B cell (primary cell): Measurements from ENCODE around the gene PHPT1. TPM values are rescaled to one million over a fixed set of nuclear protein-coding genes. Genes with fewer than 3 reads are reported as not detected.

ENCODE experiments used
- ATAC-seq: fragments of 200-7000 bp; cut with Tn5 transposase; one replicate; pipeline ENCODE4 v1.10.0; 2021; ENCODE audit warnings: low read depth, mild to moderate bottlenecking, moderate number of reproducible peaks, moderate library complexity
- CTCF ChIA-PET: fragments of 350-600 bp; sonication (Branson Sonifier 250); formaldehyde crosslinking; loops from one replicate; lab custom pipeline; 2021; ENCODE audit warnings: antibody characterized with exemption, inconsistent platforms; lab: Charles Lee
- POLR2A ChIA-PET: fragments of 350-600 bp; sonication (Branson Sonifier 250); formaldehyde crosslinking; loops from one replicate; lab custom pipeline; 2021; ENCODE audit warnings: antibody characterized with exemption; lab: Charles Lee
- DNase-seq: peaks from one replicate; pipeline ENCODE4 v3.0.0; 2013
- H2AFZ ChIP-seq: 2 replicates; pipeline ENCODE4 v1.6.1; 2012; ENCODE audit warnings: mild to moderate bottlenecking, low read depth, low read length; ENCODE audit not compliant: insufficient read depth, poor library complexity, severe bottlenecking
- H3K27ac ChIP-seq, 2 donors: 1 replicate in 1 of 2; 2 replicates in 1 of 2; pipeline ENCODE4 v1.5.1; 2012 to 2013; ENCODE audit warnings: low read length in 2 of 2, mild to moderate bottlenecking in 2 of 2, moderate library complexity in 1 of 2
- H3K27me3 ChIP-seq, 4 experiments: fragments of 200-600 bp in 1 of 4; sonication (generic) in 1 of 4; replicated peaks in 1 of 4; 1 replicate in 2 of 4; 2 replicates in 2 of 4; pipeline versions ENCODE4 v1.6.1 to v1.7.0; 2013 to 2016; ENCODE audit warnings: low read length in 3 of 4, mild to moderate bottlenecking in 2 of 4, mixed read lengths in 1 of 4, moderate library complexity in 1 of 4; ENCODE audit not compliant: insufficient read depth in 4 of 4, control insufficient read depth in 3 of 4; ENCODE audit errors: control extremely low read depth in 1 of 4
- H3K36me3 ChIP-seq, 2 experiments: replicated peaks in 1 of 2; 1 replicate in 1 of 2; 2 replicates in 1 of 2; pipeline versions ENCODE4 v1.6.1 to v1.7.1; 2013; ENCODE audit warnings: low read length in 1 of 2; ENCODE audit not compliant: insufficient read depth in 2 of 2, control insufficient read depth in 1 of 2; ENCODE audit errors: control extremely low read depth in 1 of 2, extremely low read depth in 1 of 2
- H3K4me1 ChIP-seq, 2 donors: fragments of 200-600 bp in 1 of 2; sonication (generic) in 1 of 2; 1 replicate in 1 of 2; 2 replicates in 1 of 2; pipeline versions ENCODE4 v1.5.1 to v1.6.1; 2013 to 2017; ENCODE audit warnings: low read length in 2 of 2; ENCODE audit not compliant: control insufficient read depth in 2 of 2, insufficient read depth in 2 of 2
- H3K4me2 ChIP-seq: replicated peaks from 2 replicates; pipeline ENCODE3; 2012; ENCODE audit warnings: mild to moderate bottlenecking, low read depth, low read length; ENCODE audit not compliant: poor library complexity, severe bottlenecking
- H3K4me3 ChIP-seq, 5 experiments: fragments of 200-600 bp in 1 of 5; sonication (generic) in 1 of 5; 1 replicate in 3 of 5; 2 replicates in 2 of 5; pipeline versions ENCODE4 v1.5.1 to v1.7.0; 2011 to 2016; ENCODE audit warnings: low read length in 4 of 5, mild to moderate bottlenecking in 4 of 5, low read depth in 2 of 5, control low read depth in 1 of 5, moderate library complexity in 1 of 5; ENCODE audit not compliant: insufficient read depth in 1 of 5; ENCODE audit errors: control extremely low read depth in 1 of 5, extremely low read depth in 1 of 5
- H3K79me2 ChIP-seq: fragments of 200-600 bp; sonication (generic); one replicate; pipeline ENCODE4 v1.6.0; 2016; ENCODE audit warnings: low read length; ENCODE audit not compliant: control insufficient read depth, insufficient read depth
- H3K9ac ChIP-seq: fragments of 200-600 bp; sonication (generic); 2 replicates; pipeline ENCODE4 v1.6.1; 2017; ENCODE audit warnings: mild to moderate bottlenecking, low read length, moderate library complexity
- H3K9me3 ChIP-seq, 3 donors: one replicate each; pipeline versions ENCODE4 v1.6.1 to v1.7.1; 2013; ENCODE audit warnings: low read length in 2 of 3; ENCODE audit not compliant: control insufficient read depth in 2 of 3, insufficient read depth in 1 of 3; ENCODE audit errors: control extremely low read depth in 1 of 3
- H4K20me1 ChIP-seq: 2 replicates; pipeline ENCODE4 v1.6.0; 2012; ENCODE audit warnings: mild to moderate bottlenecking, low read length; ENCODE audit not compliant: insufficient read depth, control insufficient read depth, poor library complexity, severe bottlenecking
- H3K27ac Mint-ChIP-seq: one replicate; pipeline ENCODE4 v1.8.0; 2021; ENCODE audit warnings: mixed read lengths
- H3K27me3 Mint-ChIP-seq: one replicate; pipeline ENCODE4 v1.8.0; 2021; ENCODE audit warnings: mixed read lengths
- H3K4me1 Mint-ChIP-seq: one replicate; pipeline ENCODE4 v1.8.0; 2021; ENCODE audit warnings: mixed read lengths
- H3K4me3 Mint-ChIP-seq: one replicate; pipeline ENCODE4 v1.8.0; 2021; ENCODE audit warnings: mixed read lengths
- H3K9me3 Mint-ChIP-seq: one replicate; pipeline ENCODE4 v1.8.0; 2022; ENCODE audit warnings: mixed read lengths; ENCODE audit not compliant: insufficient read depth
- CTCF ChIP-seq: fragments of 200-600 bp; IDR thresholded peaks from one replicate; pipeline ENCODE4 v1.8.0; 2022; ENCODE audit warnings: antibody characterized with exemption, mild to moderate bottlenecking
- EZH2 ChIP-seq: IDR thresholded peaks from 2 replicates; pipeline ENCODE4 v1.6.1; 2012; ENCODE audit warnings: borderline replicate concordance, low read depth, mild to moderate bottlenecking, moderate library complexity, low read length; ENCODE audit not compliant: insufficient read depth, poor library complexity, severe bottlenecking
- WGBS: methylation state at CpG from one replicate; pipeline ENCODE4 v1.1.5; 2013; ENCODE audit warnings: missing lambda C conversion rate; ENCODE audit not compliant: insufficient coverage; 5-methylcytosine and 5-hydroxymethylcytosine counted together
- intact Hi-C: fragments of 100-400 bp; cut with micrococcal nuclease; formaldehyde crosslinking; loops from one replicate; pipeline ENCODE4 v1.10.0; 2022
- polyA plus RNA-seq: library from polyadenylated mRNA; depleted of rRNA; stranded (reverse); fragments of >200 nt; gene quantifications from 2 replicates; pipeline ENCODE4 v1.2.3, GENCODE V29; 2012
- total RNA-seq, 2 donors: library from RNA; stranded (reverse); fragments of 120-200 nt in 1 of 2; gene quantifications; 1 replicate in 1 of 2; 2 replicates in 1 of 2; pipeline versions ENCODE4 v1.2.3 to v1.2.4, GENCODE V29; 2013 to 2022

The PHPT1 gene
- total and polyA plus RNA-seq, 2 donors (not counting 1 experiment from before 2014, with no cell fraction given): 36.5 to 37.2 TPM

GRCh38 chr9:136829412-136829811, 19.8 kb upstream of the PHPT1 start:
- Mint-ChIP-seq H3K4me3 (no peak overlapping the region), H3K27me3 (no peaks in the 10 kb centered on the region), H3K27ac (no peak overlapping the region), H3K4me1 (no peaks in the 10 kb centered on the region), H3K9me3 (no peaks in the 10 kb centered on the region)
- ChIA-PET POLR2A (no interaction called here), CTCF (no interaction called here)
- no peaks in the 10 kb centered on the region for H3K4me1 ChIP-seq
- no peak overlapping the region for H3K27ac ChIP-seq
- peaks cover 2 to 51% of the 10 kb centered on the region in 2 experiments for H3K36me3 ChIP-seq
- no peaks in the 10 kb centered on the region for H4K20me1 ChIP-seq
- intact Hi-C loops: no loop called here
- DNase-seq (no peak), ATAC-seq (no peak)
- H3K4me2 ChIP-seq: no peak overlapping the region
- no peaks in the 10 kb centered on the region for H3K9me3 ChIP-seq
- no peaks in the 10 kb centered on the region for H3K27me3 ChIP-seq
- 95% methylated on average over 14 of the region's 14 CpGs for WGBS
- no peak overlapping the region for H3K9ac ChIP-seq
- no peak overlapping the region for H3K4me3 ChIP-seq
- no peaks in the 10 kb centered on the region for H3K79me2 ChIP-seq
- TF ChIP-seq CTCF (no peak), EZH2 (no peak)
- H2AFZ ChIP-seq: no peak overlapping the region

- Histone ChIP-seq H3K79me2 (no peaks in the 10 kb centered on the region), H3K4me2 (no peak overlapping the region), H3K27ac (no peak overlapping the region), H4K20me1 (no peaks in the 10 kb centered on the region), H3K36me3 (peaks cover 0 to 47% of the 10 kb centered on the region in 2 experiments), H3K9ac (no peak overlapping the region), H2AFZ (no peak overlapping the region), H3K4me3 (no peak overlapping the region), H3K27me3 (no peaks in the 10 kb centered on the region), H3K9me3 (no peaks in the 10 kb centered on the region), H3K4me1 (no peaks in the 10 kb centered on the region)
- Mint-ChIP-seq H3K4me3 (no peak overlapping the region), H3K9me3 (no peaks in the 10 kb centered on the region), H3K27ac (no peak overlapping the region), H3K27me3 (no peaks in the 10 kb centered on the region), H3K4me1 (no peaks in the 10 kb centered on the region)
- DNase-seq: no peak
- no peak for TF ChIP-seq EZH2
- TF ChIP-seq CTCF: no peak
- intact Hi-C loops: no loop called here
- ATAC-seq: no peak
- POLR2A ChIA-PET: no interaction called here
- WGBS: 96% methylated on average over 41 of the region's 41 CpGs
- CTCF ChIA-PET: no interaction called here
Observed at GRCh38 chr9:136829981-136830885, 19.0 kb upstream of the PHPT1 start.
